ENCODE results near the gene SLC12A3.
"Not testable (repeated sequence)": the region's sequence is repeated elsewhere in the genome, so short reads cannot be mapped to it uniquely, and the experiment has no call there.

The SLC12A3 gene

GRCh38 chr16:56879276-56879675 lies 14.3 kb downstream of the SLC12A3 start:
- TF ChIP-seq CTCF (IDR thresholded peaks at IDR 0.05; ENCODE audit: low read depth, low read length) = no peak
- no peak for DNase-seq (ENCODE audit: extremely low read depth, low read depth)

- DNase-seq (ENCODE audit: extremely low read depth, low read depth) = no peak
- no peak for TF ChIP-seq CTCF (IDR thresholded peaks at IDR 0.05; ENCODE audit: low read depth, low read length)
Measured at GRCh38 chr16:56880176-56880575, 15.2 kb downstream of the SLC12A3 start.

- no peak for TF ChIP-seq CTCF (IDR thresholded peaks at IDR 0.05; ENCODE audit: low read depth, low read length)
- no peak for DNase-seq (ENCODE audit: extremely low read depth, low read depth)
Measured at GRCh38 chr16:56880685-56881084, 15.7 kb downstream of the SLC12A3 start.

- no peak for TF ChIP-seq CTCF (IDR thresholded peaks at IDR 0.05; ENCODE audit: low read depth, low read length)
- DNase-seq (ENCODE audit: extremely low read depth, low read depth) = no peak
Measured at GRCh38 chr16:56882077-56882800, 17.2 kb downstream of the SLC12A3 start.

- DNase-seq (ENCODE audit: extremely low read depth, low read depth) = no peak
- TF ChIP-seq CTCF (IDR thresholded peaks at IDR 0.05; ENCODE audit: low read depth, low read length) = no peak
Measured at GRCh38 chr16:56883586-56883985, 18.6 kb downstream of the SLC12A3 start.

- TF ChIP-seq CTCF (IDR thresholded peaks at IDR 0.05; ENCODE audit: low read depth, low read length) = no peak
Measured at GRCh38 chr16:56884026-56884582, 19.1 kb downstream of the SLC12A3 start.

GRCh38 chr16:56884929-56885328 lies 19.9 kb downstream of the SLC12A3 start:
- not testable (repeated sequence) for DNase-seq (ENCODE audit: extremely low read depth, low read depth)

More at GRCh38 chr16:56884026-56884582, 19.1 kb downstream of the SLC12A3 start:
- no peak for DNase-seq (ENCODE audit: extremely low read depth, low read depth)
